Astrocyte (in vitro differentiated cells and primary cell): Measurements from ENCODE around the gene IL10RB. TPM values are rescaled to one million over a fixed set of nuclear protein-coding genes. Genes with fewer than 3 reads are reported as not detected.
"Not testable (repeated sequence)": the region's sequence is repeated elsewhere in the genome, so short reads cannot be mapped to it uniquely, and the experiment has no call there.

Experiments
- DNase-seq: peaks from one replicate; pipeline ENCODE4 v3.0.0-alpha.2; 2010; ENCODE audit warnings: low read depth
- FAIRE-seq: peaks from 2 replicates; lab custom pipeline; 2011; peaks lifted over from hg19 to GRCh38; lab: Jason Lieb, UNC
- H2AFZ ChIP-seq: 2 replicates; pipeline ENCODE4 v1.6.0; 2012; ENCODE audit warnings: low read depth, low read length, inconsistent platforms
- H3K27ac ChIP-seq: 2 replicates; pipeline ENCODE4 v1.5.1; 2011; ENCODE audit warnings: low read depth, low read length, inconsistent platforms
- H3K27me3 ChIP-seq: 2 replicates; pipeline ENCODE4 v1.6.0; 2011; ENCODE audit warnings: low read length, inconsistent platforms; ENCODE audit not compliant: insufficient read depth
- H3K36me3 ChIP-seq: 2 replicates; pipeline ENCODE4 v1.5.1; 2011; ENCODE audit warnings: low read length, inconsistent platforms; ENCODE audit not compliant: insufficient read depth
- H3K4me1 ChIP-seq: 2 replicates; pipeline ENCODE4 v1.5.1; 2011; ENCODE audit warnings: low read length, inconsistent platforms; ENCODE audit not compliant: insufficient read depth
- H3K4me2 ChIP-seq: 2 replicates; pipeline ENCODE4 v1.6.0; 2012; ENCODE audit warnings: low read length, inconsistent platforms
- H3K4me3 ChIP-seq: 2 replicates; pipeline ENCODE4 v1.5.1; 2011; ENCODE audit warnings: low read depth, mild to moderate bottlenecking, low read length, inconsistent platforms; ENCODE audit not compliant: insufficient read depth
- H3K79me2 ChIP-seq: 2 replicates; pipeline ENCODE4 v1.6.0; 2012; ENCODE audit warnings: mild to moderate bottlenecking, low read length, inconsistent platforms; ENCODE audit not compliant: insufficient read depth
- H3K9ac ChIP-seq: 2 replicates; pipeline ENCODE4 v1.6.0; 2012; ENCODE audit warnings: mild to moderate bottlenecking, low read length, inconsistent platforms
- H3K9me3 ChIP-seq: 2 replicates; pipeline ENCODE4 v1.5.1; 2012; ENCODE audit warnings: low read depth, mild to moderate bottlenecking, low read length, inconsistent platforms; ENCODE audit not compliant: insufficient read depth
- H4K20me1 ChIP-seq: 2 replicates; pipeline ENCODE4 v1.6.0; 2012; ENCODE audit warnings: low read length, inconsistent platforms; ENCODE audit not compliant: insufficient read depth
- H3K27ac Mint-ChIP-seq: one replicate; pipeline ENCODE4 v1.8.0; 2021; ENCODE audit warnings: mild to moderate bottlenecking, mixed read lengths; ENCODE audit not compliant: unreplicated experiment
- H3K27me3 Mint-ChIP-seq: one replicate; pipeline ENCODE4 v1.8.0; 2021; ENCODE audit warnings: low read depth, mixed read lengths; ENCODE audit not compliant: unreplicated experiment
- H3K36me3 Mint-ChIP-seq: one replicate; pipeline ENCODE4 v1.8.0; 2021; ENCODE audit warnings: low read depth, mixed read lengths; ENCODE audit not compliant: unreplicated experiment
- H3K4me1 Mint-ChIP-seq: one replicate; pipeline ENCODE4 v1.8.0; 2021; ENCODE audit warnings: low read depth, mixed read lengths; ENCODE audit not compliant: unreplicated experiment
- H3K4me3 Mint-ChIP-seq: one replicate; pipeline ENCODE4 v1.8.0; 2021; ENCODE audit warnings: mild to moderate bottlenecking, moderate library complexity, mixed read lengths; ENCODE audit not compliant: unreplicated experiment
- H3K9me3 Mint-ChIP-seq: one replicate; pipeline ENCODE4 v1.8.0; 2021; ENCODE audit warnings: mild to moderate bottlenecking, mixed read lengths; ENCODE audit not compliant: unreplicated experiment
- EZH2 ChIP-seq: IDR thresholded peaks from 2 replicates; pipeline ENCODE4 v1.6.1; 2012; ENCODE audit warnings: mild to moderate bottlenecking, low read length, inconsistent platforms; ENCODE audit not compliant: insufficient read depth
- total RNA-seq: library from RNA; stranded (reverse); gene quantifications from 2 replicates; pipeline ENCODE4 v1.2.1, GENCODE V29; 2021
- TF ChIP-seq, protein P1 (sequence below): IDR thresholded peaks from 2 replicates; pipeline ENCODE4 v1.5.1; 2011; ENCODE audit warnings: low read depth, mild to moderate bottlenecking, inconsistent platforms, low read length, moderate library complexity; ENCODE audit not compliant: insufficient read depth

Gene IL10RB
- total RNA-seq, 1 donor from 2014 or later = 14.0 TPM

DNA sequence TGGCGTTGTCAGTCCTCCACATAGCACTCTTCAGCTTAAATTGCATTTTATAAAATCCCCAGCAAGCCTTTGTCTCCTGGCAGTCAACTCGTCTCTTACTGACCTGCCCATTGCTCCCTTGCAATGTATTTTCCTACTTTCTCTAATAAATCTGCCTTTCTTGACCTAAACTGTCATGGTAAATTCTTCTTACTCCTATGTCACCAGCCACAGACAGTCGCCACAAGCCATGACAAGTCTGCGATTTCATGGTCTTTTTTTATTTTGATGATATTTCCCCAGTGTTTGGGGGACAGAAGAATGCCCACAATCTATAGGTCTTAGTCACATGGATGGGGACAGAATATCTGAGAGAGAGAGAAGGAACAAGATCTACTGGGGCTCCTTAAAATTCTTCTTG lies 28.0 kb upstream of the IL10RB start:
- no peak overlapping the region for H3K9ac ChIP-seq
- Mint-ChIP-seq H3K4me1 (peaks cover 27% of the 10 kb centered on the region), H3K36me3 (peaks cover 10% of the 10 kb centered on the region), H3K27ac (no peak overlapping the region), H3K9me3 (no peaks in the 10 kb centered on the region), H3K4me3 (no peak overlapping the region), H3K27me3 (no peaks in the 10 kb centered on the region)
- TF ChIP-seq, protein P1, sequence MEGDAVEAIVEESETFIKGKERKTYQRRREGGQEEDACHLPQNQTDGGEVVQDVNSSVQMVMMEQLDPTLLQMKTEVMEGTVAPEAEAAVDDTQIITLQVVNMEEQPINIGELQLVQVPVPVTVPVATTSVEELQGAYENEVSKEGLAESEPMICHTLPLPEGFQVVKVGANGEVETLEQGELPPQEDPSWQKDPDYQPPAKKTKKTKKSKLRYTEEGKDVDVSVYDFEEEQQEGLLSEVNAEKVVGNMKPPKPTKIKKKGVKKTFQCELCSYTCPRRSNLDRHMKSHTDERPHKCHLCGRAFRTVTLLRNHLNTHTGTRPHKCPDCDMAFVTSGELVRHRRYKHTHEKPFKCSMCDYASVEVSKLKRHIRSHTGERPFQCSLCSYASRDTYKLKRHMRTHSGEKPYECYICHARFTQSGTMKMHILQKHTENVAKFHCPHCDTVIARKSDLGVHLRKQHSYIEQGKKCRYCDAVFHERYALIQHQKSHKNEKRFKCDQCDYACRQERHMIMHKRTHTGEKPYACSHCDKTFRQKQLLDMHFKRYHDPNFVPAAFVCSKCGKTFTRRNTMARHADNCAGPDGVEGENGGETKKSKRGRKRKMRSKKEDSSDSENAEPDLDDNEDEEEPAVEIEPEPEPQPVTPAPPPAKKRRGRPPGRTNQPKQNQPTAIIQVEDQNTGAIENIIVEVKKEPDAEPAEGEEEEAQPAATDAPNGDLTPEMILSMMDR = no peak
- no peak for TF ChIP-seq EZH2
- H3K36me3 ChIP-seq = no peaks in the 10 kb centered on the region
- peaks cover 30% of the 10 kb centered on the region for H4K20me1 ChIP-seq
- no peaks in the 10 kb centered on the region for H3K9me3 ChIP-seq
- no peak overlapping the region for H3K27ac ChIP-seq
- H2AFZ ChIP-seq = no peak overlapping the region
- no peak for FAIRE-seq
- no peak overlapping the region for H3K4me2 ChIP-seq
- H3K27me3 ChIP-seq = no peaks in the 10 kb centered on the region
- H3K4me3 ChIP-seq = no peak overlapping the region
- H3K79me2 ChIP-seq = peaks cover 22% of the 10 kb centered on the region
- H3K4me1 ChIP-seq = no peaks in the 10 kb centered on the region
- DNase-seq = no peak

DNA sequence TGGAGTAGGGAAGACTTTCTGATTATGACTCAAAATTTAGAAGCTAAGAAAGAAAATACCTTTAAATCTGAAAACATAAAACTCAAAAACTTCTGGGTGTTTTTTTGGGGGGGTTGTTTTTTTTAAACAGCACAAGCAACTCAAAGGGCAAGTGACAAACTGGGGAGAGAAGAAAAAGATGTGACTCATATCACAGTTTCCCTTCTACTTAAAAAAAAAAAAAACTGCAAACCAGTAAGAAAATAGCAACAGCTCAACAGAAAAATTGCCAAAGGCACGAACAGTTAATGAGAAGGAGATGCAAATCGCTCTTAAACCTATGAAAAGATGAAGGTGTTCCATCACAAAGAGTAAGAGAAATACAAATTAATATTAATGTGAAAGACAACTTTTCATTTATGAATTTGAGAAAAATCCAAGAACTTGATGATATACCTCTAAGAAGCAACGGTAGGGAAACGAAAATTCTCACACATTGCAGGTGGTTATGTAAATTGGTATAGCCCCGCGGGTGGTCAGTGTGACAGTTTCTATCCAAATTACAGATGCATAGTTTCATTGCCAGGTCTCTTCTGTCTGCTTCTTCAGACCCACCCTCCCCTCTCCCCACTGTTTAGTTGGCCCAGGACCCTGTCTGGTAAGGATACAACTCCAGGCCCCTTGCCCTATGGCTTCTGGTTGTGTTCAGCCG lies 27.5 kb upstream of the IL10RB start:
- H4K20me1 ChIP-seq = peaks cover 30% of the 10 kb centered on the region
- Mint-ChIP-seq H3K9me3 (peaks cover 2% of the 10 kb centered on the region), H3K36me3 (peaks cover 10% of the 10 kb centered on the region), H3K4me3 (no peak overlapping the region), H3K27me3 (no peaks in the 10 kb centered on the region), H3K27ac (no peak overlapping the region), H3K4me1 (peaks cover 23% of the 10 kb centered on the region)
- DNase-seq (no peak), FAIRE-seq (no peak)
- H3K4me3 ChIP-seq = no peak overlapping the region
- H3K27me3 ChIP-seq = no peaks in the 10 kb centered on the region
- H3K79me2 ChIP-seq = peaks cover 22% of the 10 kb centered on the region
- H3K9ac ChIP-seq = no peak overlapping the region
- H3K9me3 ChIP-seq = no peaks in the 10 kb centered on the region
- H3K4me2 ChIP-seq = no peak overlapping the region
- TF ChIP-seq, protein P1 = no peak
- no peak for TF ChIP-seq EZH2
- no peak overlapping the region for H2AFZ ChIP-seq
- H3K27ac ChIP-seq = no peak overlapping the region
- H3K4me1 ChIP-seq = no peaks in the 10 kb centered on the region
- no peaks in the 10 kb centered on the region for H3K36me3 ChIP-seq

DNA sequence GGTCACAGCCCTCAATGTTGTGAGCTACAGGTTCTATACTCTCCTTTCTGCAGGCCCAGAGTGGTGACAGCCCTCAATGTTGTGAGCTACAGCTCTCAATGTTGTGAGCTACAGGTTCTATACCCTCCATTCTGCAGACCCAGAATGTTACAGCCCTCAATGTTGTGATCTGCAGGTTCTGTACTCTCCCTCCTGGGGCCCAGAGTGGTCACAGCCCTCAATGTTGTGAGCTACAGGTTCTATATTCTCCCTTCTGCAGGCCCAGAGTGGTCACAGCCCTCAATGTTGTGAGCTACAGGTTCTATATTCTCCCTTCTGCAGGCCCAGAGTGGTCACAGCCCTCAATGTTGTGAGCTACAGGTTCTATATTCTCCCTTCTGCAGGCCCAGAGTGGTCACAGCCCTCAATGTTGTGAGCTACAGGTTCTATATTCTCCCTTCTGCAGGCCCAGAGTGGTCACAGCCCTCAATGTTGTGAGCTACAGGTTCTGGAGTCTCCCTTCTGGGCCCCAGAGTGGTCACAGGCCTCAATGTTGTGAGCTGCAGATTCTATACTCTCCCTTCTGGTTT lies 26.5 kb upstream of the IL10RB start:
- not testable (repeated sequence) for H3K9me3 Mint-ChIP-seq, H3K4me1 ChIP-seq, H3K4me2 ChIP-seq, H3K27ac ChIP-seq, DNase-seq, H3K4me3 ChIP-seq, H2AFZ ChIP-seq, H3K36me3 ChIP-seq, FAIRE-seq, H3K9me3 ChIP-seq, H3K4me3 Mint-ChIP-seq, H3K27me3 ChIP-seq, H3K9ac ChIP-seq, H3K27ac Mint-ChIP-seq, H3K27me3 Mint-ChIP-seq
- peaks cover 19% of the 10 kb centered on the region for H3K4me1 Mint-ChIP-seq
- peaks cover 30% of the 10 kb centered on the region for H4K20me1 ChIP-seq
- peaks cover 14% of the 10 kb centered on the region for H3K36me3 Mint-ChIP-seq
- H3K79me2 ChIP-seq = peaks cover 19% of the 10 kb centered on the region
